ENCODE results near the gene CTRB2.
"Not testable (repeated sequence)": the region's sequence is repeated elsewhere in the genome, so short reads cannot be mapped to it uniquely, and the experiment has no call there.

Gene CTRB2

DNA sequence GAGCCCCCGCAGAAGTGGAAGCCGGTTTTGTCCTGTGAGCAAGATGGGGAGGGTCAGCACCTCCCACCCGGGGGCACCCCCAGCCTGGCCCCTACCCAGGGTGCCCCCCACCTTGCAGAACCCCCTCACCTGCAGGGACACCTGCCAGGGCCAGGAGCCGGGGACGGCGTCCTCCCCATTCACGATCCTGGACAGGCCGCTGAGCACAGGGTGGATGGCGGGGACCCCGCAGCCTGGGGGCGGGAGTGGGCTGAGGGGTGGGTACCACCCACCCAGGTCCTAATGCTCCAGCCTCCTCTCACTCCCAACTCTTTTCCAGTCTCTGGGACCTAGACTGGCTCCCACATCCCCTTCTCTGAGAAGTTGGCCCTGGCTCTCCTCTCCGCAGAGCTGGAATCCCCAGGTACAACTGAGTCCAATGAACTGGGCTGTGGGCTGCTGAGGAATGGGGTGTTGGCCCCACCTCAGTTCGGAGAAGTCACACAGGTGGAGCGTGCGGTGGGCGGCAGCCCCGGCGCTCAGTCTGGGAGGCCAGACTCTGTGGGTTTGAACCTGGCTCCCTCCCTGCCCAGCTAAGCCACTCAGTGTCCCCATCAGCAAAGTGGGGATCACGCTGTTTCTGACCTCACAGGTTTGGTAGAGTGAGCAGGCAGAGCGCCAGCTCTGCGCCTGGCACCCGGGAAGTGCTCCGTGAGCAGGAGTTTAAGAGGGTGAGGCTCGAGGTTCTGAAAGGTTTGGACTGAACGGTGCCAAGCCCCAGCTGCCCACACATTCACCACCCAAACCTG, 806 bp downstream of the CTRB2 start:
- DNase-seq (ENCODE audit: low read depth), result not testable (repeated sequence)

GRCh38 chr16:75205438-75205837, 1.5 kb downstream of the CTRB2 start:
- DNase-seq (ENCODE audit: low read depth), result not testable (repeated sequence)

GRCh38 chr16:75204905-75205304, 2.1 kb downstream of the CTRB2 start:
- not testable (repeated sequence) for DNase-seq (ENCODE audit: low read depth)

DNA sequence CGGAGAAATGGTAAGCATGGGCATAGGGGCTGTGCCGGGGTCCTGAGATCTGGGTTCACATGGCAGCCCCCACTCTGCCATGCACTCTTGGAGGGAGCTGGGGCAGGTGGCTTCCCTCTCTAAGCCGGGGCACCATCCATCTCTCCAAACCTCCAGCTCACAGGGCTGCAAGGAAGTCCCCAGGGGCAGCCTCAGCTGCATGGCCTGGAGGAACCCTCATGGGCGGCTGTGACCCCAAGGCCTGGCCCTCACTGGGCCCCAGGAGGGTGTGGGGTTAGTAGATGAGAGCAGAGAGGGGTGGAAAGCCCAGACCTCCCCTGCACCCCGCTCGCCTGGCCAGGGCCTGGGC, 2.6 kb downstream of the CTRB2 start:
- no peak for DNase-seq (ENCODE audit: low read depth)

DNA sequence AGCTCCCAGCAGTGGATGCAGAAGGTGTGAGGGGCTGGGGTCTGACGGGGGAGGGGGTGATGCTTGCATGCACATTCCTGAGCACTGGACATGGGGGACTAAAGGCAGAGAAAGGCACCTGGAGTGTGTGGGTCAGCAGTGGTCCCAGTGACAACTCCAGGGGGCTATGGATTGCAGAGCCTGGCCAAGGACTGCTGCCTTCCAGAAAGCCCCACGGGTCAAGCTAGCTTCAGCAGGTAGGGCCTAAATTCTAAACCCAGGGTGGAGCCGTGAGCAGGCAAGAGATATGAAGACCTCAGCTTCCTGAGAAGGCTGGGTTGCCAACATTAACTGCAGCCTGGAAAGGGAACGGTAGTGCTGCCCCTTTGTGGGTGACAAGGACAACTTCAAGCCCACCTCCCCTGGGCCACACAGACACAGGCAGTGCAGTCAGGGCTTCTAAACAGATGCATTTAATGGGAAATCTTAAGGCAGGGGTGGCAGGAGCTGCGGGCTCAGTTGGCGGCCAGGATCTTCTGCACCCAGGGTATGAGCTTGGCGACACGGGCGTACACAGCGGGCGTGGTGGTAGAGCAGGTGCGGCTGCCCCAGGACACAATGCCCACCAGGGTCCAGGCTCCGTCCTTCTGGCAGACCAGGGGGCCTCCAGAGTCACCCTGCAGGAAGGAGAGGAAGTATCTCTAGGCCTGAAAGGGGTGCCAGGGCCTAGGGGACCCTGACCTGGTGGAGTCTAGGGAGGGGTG, 3.1 kb downstream of the CTRB2 start:
- no peak for DNase-seq (ENCODE audit: low read depth)

GRCh38 chr16:75203096-75203495, 3.9 kb downstream of the CTRB2 start:
- DNase-seq (ENCODE audit: low read depth), result no peak

GRCh38 chr16:75202069-75202590, 4.8 kb downstream of the CTRB2 start:
- no peak for DNase-seq (ENCODE audit: low read depth)

- DNase-seq (ENCODE audit: low read depth), result no peak
Observed at GRCh38 chr16:75198135-75198600, 8.8 kb downstream of the CTRB2 start.

GRCh38 chr16:75197522-75198134, 9.3 kb downstream of the CTRB2 start:
- DNase-seq (ENCODE audit: low read depth), result no peak

DNA sequence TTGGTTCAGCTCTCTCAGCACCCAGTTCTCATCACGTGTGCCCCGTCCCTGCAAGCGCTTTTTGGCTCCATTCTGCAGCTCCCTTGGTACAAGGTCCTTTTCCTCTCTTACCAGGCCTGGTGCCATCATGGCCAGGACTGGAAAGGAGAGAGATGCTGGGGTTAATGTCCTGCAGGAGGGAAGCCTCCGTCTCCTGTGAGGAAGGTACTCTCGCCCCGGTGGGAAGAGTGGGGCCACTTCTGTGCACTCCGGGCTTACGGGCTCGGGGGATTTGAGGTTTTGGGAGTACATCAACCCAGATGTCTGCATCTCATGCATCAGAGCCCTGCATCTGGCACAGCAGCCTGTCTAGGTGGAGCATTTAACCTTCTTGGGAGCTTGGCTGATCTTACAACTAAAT, 10.1 kb downstream of the CTRB2 start:
- no peak for DNase-seq (ENCODE audit: low read depth)

DNA sequence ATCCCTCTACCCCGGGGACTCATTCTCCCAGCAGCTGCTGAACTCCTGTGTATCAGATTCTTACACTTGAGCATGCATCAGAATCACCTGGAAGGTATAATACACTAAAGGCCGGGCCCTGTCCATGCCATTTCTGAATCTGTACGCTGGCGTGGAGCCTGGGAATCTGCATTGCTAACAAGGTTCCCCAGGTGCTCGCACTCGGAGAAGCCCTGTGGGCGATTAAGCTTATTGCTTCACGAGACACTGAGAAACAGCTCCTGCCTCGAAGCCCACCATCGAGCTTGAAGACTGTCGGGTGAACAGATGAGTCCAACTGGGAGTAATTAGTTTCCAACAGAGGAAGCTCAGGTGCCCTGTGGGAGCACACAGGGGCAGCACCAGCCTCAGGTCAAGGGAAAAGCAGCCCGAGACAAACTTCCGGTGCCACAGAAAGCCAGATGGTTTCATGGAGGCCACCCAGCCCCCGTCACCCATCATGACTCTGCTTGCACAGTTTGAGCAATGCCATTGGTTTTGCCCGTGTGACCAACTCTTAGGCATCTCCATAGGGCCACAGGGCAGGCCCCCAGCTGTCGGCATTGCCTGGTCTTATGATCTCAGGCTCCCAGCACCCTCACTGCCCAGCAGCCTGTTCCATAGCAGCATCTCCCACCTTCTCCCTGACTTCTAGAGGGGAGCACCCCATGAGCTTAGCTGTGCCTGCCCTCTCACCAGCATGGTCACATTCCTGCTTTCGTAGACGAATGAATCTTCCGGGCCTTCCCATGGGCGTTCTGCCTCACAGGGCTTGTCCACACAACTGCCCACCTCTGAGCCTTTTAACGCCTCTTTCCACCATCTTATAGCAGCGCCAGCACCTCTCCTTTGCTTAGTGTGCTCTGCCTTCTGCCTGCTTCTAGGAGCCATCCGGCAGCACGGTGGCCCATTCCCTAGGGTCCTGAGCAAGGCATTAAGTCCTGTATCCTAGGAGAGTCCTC, 10.9 kb downstream of the CTRB2 start:
- DNase-seq (ENCODE audit: low read depth), result no peak

DNA sequence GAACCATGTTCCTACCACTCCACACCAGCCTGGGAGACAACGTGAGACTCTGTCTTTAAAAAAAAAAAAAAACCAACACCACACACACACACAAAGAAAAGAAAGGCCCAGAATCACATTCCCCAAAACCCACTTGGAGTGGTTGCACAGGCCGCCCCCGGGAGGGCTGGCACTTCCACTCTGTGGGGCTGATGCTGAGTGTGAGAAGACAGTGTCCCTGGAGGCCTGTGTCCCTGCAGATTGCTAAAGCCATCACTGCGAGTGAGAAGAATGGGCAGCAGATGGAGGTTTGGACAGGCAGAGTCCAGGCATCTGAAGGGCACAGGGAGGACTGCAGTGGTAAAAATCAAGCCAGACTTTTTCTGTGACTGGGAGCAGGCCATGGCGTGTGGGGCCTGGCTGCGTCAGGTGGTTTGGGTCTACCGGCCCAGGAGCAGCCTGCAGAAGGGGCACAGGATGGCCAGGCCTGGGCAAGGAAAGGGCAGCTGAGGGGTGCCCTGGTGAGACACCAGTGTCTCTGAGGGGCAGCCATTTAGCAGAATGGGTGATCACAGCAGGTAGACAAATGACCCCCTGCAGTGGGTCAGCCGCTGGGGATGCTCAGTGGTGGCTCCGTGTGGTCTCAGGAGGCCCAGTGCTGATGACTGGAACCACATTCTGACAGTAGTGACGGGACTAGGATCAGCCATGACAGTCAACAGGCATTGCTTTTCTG, 13.1 kb downstream of the CTRB2 start:
- no peak for DNase-seq (ENCODE audit: low read depth)

DNA sequence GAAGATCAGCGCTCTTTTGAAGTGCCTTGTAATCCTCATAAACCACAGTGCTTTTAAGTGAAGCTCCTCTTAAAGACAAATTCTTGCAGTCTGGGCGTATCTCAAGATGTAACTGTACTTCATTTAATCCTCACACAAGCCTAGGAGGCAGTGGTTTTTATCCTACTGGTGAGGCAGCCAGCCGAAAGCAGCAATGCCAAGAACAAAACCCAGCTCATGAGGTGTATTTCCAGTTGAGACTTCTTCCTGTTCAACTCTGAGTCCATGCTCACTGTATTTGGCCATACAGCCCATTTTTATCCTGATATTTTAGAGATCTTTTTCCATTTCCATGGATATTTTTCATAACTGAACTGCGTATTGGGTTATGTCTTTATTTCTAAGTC, 13.7 kb downstream of the CTRB2 start:
- no peak for DNase-seq (ENCODE audit: low read depth)

DNA sequence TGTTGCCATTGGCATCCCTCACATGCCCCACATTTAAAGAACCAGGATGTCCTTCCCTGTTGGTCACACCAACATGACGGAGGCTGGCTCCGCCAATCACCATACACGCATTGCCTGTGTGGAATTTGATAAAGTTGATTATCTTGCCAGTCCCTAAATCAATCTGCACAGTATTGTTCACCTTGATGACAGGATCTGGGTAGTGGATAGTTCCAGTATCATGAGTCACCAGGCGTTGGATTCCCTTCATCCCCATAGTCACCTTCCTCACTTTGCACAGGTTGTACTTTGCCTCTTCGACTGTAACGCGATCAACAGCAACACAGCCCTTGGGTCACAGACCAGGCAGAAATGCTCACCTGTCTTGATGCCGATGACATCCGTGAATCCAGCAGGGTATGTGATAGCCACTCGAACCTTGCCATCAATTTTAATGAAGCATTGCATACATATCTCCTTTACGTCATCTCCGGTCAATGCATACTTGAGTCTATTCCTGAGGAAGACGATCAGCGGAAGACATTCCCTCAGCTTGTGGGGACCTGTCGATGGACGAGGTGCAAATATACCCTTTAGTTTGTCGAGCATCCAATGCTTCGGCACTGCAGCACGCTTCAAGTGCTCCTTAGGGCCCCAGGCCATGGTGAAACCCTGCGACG, 14.2 kb downstream of the CTRB2 start:
- no peak for DNase-seq (ENCODE audit: low read depth)

GRCh38 chr16:75189638-75190245, 17.2 kb downstream of the CTRB2 start:
- DNase-seq (ENCODE audit: low read depth), result no peak

GRCh38 chr16:75188832-75189477, 18.0 kb downstream of the CTRB2 start:
- DNase-seq (ENCODE audit: low read depth), result no peak

- DNase-seq (ENCODE audit: low read depth), result no peak
Observed at GRCh38 chr16:75181630-75182029, 25.3 kb downstream of the CTRB2 start.

DNA sequence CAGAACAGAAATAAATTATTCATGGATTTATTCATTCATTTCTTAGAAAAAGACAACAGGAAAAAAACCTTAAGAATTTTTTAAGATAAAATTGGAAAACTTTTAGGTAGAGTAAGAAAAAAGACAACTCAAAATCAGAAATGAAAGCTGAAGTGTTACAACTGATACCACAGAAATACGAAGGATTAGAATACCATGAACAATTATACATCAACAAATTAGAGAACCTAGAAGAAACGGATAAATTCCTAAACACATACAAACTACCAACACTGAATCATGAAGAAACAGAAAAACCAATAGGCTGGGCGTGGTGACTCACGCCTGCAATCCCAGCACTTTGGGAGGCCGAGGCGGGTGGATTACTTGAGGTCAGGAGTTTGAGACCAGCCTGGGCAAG, 27.8 kb downstream of the CTRB2 start:
- no peak for DNase-seq (ENCODE audit: low read depth)

DNA sequence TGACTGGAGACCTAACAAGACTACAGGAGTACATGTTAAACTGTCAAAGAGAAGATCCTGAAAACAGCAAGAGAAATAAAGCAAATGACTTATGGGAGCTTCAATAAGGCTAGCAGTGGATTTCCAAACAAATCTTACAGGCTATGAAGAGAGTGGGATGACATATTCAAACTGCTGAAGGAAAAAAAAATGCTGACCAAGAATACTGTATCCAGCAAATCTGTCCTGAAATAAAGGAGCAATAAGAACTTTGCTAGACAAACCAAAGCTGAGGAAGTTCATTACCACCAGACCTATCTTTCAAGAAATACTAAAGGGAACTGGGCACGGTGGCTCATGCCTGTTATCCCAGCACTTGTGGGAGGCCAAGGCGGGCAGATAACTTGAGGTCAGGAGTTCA, 30.0 kb downstream of the CTRB2 start:
- no peak for DNase-seq (ENCODE audit: low read depth)

DNA sequence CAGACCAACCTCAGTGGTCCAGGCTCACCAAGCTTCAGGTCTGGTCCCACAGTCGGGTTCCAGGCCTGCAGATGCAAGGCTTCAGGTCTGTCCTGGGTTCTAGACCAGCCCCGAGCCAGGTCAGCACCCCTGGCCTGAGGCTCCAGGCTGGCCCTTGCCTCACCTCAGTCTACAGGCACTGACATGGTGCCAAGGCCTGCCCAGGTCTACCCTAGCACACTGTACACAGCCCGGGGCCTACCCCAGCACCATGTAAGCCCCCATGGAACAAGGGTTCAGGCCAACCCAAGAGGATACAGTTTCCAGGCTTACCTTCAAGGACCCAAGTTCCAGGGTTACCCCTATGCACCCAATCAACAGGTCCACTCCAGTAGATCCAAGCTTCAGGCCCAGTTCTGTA, 31.9 kb downstream of the CTRB2 start:
- DNase-seq (ENCODE audit: low read depth), result no peak

Measured in stimulated activated CD8-positive, alpha-beta memory T cell treated with anti-CD3 and anti-CD28 coated beads, Interleukin-7, amount 100 ng/mL, for 24 hours (primary cell).